ENCODE results near the gene ADAMTS15. TPM values are rescaled to one million over a fixed set of nuclear protein-coding genes. Genes with fewer than 3 reads are reported as not detected.
A peak's percentile ranks its signal among the peaks of the same experiment; 100 is the strongest.

Gene ADAMTS15
- total RNA-seq, 1 donor: 2.2 TPM

DNA sequence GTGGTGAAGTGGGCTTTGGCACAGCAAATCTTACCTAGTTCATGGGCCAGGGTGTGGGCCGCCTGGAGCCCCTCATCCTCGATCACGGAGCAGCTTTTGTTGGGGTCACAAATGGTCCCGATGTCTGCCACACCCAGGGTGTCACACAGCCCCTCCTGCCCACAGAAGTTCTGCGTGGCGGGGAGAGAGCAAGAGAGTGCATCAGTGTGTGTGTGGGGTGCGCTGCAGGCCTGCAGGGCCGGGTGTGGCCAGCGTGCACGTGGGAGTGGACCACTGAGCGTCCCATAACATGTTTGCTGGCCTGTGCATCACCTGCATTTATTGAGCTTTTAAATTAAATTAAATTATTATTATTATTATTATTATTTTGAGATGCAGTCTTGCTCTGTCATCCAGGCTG is 31.5 kb upstream of the ADAMTS15 start:
- no peak for DNase-seq (ENCODE audit: low read depth)
- TF ChIP-seq, protein P1, sequence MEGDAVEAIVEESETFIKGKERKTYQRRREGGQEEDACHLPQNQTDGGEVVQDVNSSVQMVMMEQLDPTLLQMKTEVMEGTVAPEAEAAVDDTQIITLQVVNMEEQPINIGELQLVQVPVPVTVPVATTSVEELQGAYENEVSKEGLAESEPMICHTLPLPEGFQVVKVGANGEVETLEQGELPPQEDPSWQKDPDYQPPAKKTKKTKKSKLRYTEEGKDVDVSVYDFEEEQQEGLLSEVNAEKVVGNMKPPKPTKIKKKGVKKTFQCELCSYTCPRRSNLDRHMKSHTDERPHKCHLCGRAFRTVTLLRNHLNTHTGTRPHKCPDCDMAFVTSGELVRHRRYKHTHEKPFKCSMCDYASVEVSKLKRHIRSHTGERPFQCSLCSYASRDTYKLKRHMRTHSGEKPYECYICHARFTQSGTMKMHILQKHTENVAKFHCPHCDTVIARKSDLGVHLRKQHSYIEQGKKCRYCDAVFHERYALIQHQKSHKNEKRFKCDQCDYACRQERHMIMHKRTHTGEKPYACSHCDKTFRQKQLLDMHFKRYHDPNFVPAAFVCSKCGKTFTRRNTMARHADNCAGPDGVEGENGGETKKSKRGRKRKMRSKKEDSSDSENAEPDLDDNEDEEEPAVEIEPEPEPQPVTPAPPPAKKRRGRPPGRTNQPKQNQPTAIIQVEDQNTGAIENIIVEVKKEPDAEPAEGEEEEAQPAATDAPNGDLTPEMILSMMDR (IDR thresholded peaks at IDR 0.05; ENCODE audit: insufficient read depth, low read depth, low read length): no peak
- no peak overlapping the region for H3K4me3 ChIP-seq (ENCODE audit: low read depth, low read length)

DNA sequence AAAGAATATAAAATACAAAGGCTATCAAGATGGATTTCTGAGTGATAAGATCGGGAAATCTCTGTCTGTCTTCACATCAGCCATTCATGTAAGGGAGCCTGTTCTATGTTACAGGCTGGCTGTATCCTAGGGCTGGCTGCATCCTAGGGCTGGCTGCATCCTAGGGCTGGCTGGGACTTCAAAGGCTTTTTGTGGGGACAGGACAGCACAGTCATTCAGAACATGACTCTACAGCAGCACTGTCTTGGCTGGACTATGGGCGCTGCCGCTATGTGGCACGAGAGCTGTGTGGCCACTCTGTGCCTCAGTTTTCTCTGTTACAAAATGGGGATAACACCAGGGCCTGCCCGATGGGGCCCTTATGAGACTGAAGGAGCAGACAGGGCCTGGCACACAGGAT is 30.2 kb upstream of the ADAMTS15 start:
- TF ChIP-seq, protein P1 (IDR thresholded peaks at IDR 0.05; ENCODE audit: insufficient read depth, low read depth, low read length): no peak
- DNase-seq (ENCODE audit: low read depth): no peak
- H3K4me3 ChIP-seq (ENCODE audit: low read depth, low read length): no peak overlapping the region

DNA sequence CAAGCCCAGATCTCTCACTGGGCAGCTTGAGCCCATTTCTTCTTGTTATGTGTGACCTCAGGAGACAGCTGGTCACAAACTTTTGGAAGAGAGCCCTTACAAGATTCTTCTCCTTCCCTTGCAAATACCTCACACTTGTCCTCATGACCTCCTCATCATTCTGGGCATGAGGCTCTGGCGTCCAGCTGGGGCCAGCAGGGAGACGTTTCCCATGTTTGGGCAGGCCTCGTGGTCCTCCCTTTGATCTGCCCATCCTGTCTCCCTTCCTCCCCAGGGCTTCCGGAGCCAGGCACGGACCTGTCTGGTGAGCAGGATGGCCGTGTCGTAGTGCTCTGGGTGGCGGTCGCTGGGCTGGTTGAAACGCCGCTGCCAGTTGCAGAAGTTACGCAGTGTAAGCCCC is 29.7 kb upstream of the ADAMTS15 start:
- peak; percentile 21 for DNase-seq (ENCODE audit: low read depth)
- no peak overlapping the region for H3K4me3 ChIP-seq (ENCODE audit: low read depth, low read length)
- TF ChIP-seq, protein P1 (IDR thresholded peaks at IDR 0.05; ENCODE audit: insufficient read depth, low read depth, low read length): no peak

DNA sequence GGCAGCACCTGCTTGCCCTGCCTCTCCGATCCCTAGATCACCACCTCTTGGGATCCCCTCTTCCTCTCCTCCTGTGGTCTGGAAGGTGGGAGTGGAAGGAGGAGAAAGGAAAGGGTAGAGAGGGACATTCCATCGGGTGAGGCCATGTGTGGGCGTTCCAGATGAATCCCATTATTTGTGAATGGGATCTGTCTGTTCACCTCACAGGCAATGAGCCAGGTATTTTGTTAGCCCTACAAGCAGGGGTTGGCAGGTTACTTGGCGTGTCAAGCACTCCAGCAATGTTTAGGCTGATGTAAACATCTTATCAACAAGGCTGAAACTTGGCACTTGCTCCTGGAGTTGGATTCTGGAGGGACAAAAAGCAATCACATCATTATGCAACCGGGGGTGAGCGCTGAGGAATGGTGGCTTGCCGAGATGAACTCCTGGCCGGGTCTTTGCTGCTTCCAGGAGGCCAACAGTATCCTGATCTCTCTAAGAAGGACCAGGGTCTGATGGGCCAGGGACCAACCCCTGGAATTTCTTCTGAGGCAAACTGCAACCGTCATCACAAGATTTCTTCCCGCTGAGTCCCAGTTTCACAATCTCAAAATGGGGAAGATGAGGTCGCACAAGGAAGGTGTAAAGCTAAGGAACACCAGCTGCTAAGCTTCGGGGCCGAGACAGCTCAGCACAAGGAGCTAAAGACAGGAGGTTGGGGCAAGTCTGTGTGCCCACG is 27.8 kb upstream of the ADAMTS15 start:
- TF ChIP-seq, protein P1 (IDR thresholded peaks at IDR 0.05; ENCODE audit: insufficient read depth, low read depth, low read length): no peak
- H3K4me3 ChIP-seq (ENCODE audit: low read depth, low read length): no peak overlapping the region
- DNase-seq (ENCODE audit: low read depth): peak; percentile 21

DNA sequence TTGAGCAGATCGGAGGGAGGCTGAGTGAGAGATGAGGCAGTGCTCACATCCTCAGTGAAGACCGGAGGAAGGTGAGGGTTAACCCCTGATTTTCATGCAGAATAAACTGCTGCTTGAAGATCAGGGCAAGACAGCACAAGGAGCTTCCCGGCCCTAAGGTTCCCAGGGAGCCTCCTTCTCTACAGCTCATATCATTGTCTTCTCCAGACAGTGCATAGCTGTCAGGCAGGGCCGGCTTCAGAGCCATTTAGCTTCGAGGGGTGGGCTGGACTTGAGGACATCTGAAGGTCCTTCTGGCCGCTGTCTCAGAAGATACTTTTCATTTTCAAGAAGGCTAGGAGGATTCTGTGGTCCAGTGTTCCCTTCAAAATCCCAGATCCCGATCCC is 27.3 kb upstream of the ADAMTS15 start:
- H3K4me3 ChIP-seq (ENCODE audit: low read depth, low read length): no peak overlapping the region
- no peak for DNase-seq (ENCODE audit: low read depth)
- TF ChIP-seq, protein P1 (IDR thresholded peaks at IDR 0.05; ENCODE audit: insufficient read depth, low read depth, low read length): no peak

- no peak overlapping the region for H3K4me3 ChIP-seq (ENCODE audit: low read depth, low read length)
- TF ChIP-seq, protein P1 (IDR thresholded peaks at IDR 0.05; ENCODE audit: insufficient read depth, low read depth, low read length): no peak
- no peak for DNase-seq (ENCODE audit: low read depth)
Observed at GRCh38 chr11:130421697-130422096, 26.7 kb upstream of the ADAMTS15 start.
